Measurements from ENCODE around the gene KCNH1.

DNA sequence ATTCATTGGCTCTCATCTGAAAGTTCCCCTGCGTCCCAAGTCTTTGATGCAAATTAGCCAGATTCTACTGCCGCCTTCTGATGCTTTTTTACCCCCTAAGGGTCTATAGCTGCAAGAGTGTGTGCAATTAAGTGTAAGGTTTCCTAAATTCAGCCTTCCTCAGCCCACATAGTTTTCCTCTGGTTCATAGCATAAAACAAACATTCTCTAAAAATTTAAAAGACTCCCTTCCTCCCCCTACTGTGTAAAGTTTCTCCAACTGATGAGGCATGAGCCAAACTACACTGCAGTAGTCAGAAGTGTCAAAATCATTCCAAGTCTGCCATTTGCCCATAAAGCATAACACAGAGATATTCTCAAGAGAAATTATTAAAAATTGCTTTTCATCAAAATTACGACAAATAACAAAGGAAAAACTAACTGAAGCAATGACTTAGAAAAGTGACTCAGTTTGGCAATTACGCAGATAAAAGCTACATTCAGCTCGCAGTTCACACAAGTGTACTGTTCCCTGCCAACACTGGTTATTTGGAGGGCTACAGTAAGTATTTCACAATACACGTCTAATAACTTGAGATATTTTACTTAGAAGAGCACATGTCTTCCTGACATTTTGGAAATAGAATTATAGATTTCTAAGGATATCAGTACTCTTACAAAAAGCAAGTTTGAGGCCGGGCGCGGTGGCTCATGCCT lies 15.4 kb downstream of the KCNH1 start:
- TF ChIP-seq, protein P1, sequence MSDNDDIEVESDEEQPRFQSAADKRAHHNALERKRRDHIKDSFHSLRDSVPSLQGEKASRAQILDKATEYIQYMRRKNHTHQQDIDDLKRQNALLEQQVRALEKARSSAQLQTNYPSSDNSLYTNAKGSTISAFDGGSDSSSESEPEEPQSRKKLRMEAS (IDR thresholded peaks at IDR 0.05) = no peak
- no peak for TF ChIP-seq EP300 (IDR thresholded peaks at IDR 0.05; ENCODE audit: borderline replicate concordance)
- no peak for TF ChIP-seq REST (IDR thresholded peaks at IDR 0.05; ENCODE audit: low read depth)
- no peak for TF ChIP-seq FOXM1 (IDR thresholded peaks at IDR 0.05; ENCODE audit: borderline replicate concordance, low read depth)
- TF ChIP-seq RAD21 (IDR thresholded peaks at IDR 0.05; ENCODE audit: low read depth) = no peak
- TF ChIP-seq USF1 (IDR thresholded peaks at IDR 0.05) = no peak
- no peak for TF ChIP-seq YY1 (IDR thresholded peaks at IDR 0.05; ENCODE audit: low read depth)
- no peak for TF ChIP-seq EGR1 (IDR thresholded peaks at IDR 0.05)
- no peak for TF ChIP-seq CEBPB (IDR thresholded peaks at IDR 0.05)
- no peak for TF ChIP-seq TAF1 (IDR thresholded peaks at IDR 0.05; ENCODE audit: low read depth)
- no peak for TF ChIP-seq NFIC (IDR thresholded peaks at IDR 0.05)
- no peak for TF ChIP-seq TEAD4 (IDR thresholded peaks at IDR 0.05)
- no peak for TF ChIP-seq ZBTB7A (IDR thresholded peaks at IDR 0.05; ENCODE audit: low read depth)
- TF ChIP-seq TCF12 (IDR thresholded peaks at IDR 0.05; ENCODE audit: low read depth) = no peak
